GM20431 (cell line): Measurements from ENCODE around the gene EIF2AK3.
"Not testable (repeated sequence)": the region's sequence is repeated elsewhere in the genome, so short reads cannot be mapped to it uniquely, and the experiment has no call there.

ENCODE experiments used
- in situ Hi-C: fragments of 300-500 bp; cut with MseI, MboI; formaldehyde crosslinking; loops from one replicate; pipeline ENCODE4 v1.15.0; 2020; ENCODE audit warnings: low sequenced_read_pairs; ENCODE audit not compliant: unreplicated experiment

EIF2AK3 gene

GRCh38 chr2:88554189-88554588, 73.1 kb downstream of the EIF2AK3 start:
- in situ Hi-C loops, result no loop called here

GRCh38 chr2:88549616-88550292, 77.5 kb downstream of the EIF2AK3 start:
- in situ Hi-C loops, result no loop called here

GRCh38 chr2:88546291-88546690, 81.0 kb downstream of the EIF2AK3 start:
- in situ Hi-C loops, result not testable (repeated sequence)

GRCh38 chr2:88545118-88545517, 82.1 kb downstream of the EIF2AK3 start:
- in situ Hi-C loops, result no loop called here

GRCh38 chr2:88543541-88544057, 83.7 kb downstream of the EIF2AK3 start:
- in situ Hi-C loops, result no loop called here

- in situ Hi-C loops, result no loop called here
Measured at GRCh38 chr2:88542668-88543067, 84.6 kb downstream of the EIF2AK3 start.

GRCh38 chr2:88540346-88540745, 86.9 kb downstream of the EIF2AK3 start:
- in situ Hi-C loops, result no loop called here

- in situ Hi-C loops, result no loop called here
Measured at GRCh38 chr2:88538362-88538917, 88.8 kb downstream of the EIF2AK3 start.

- in situ Hi-C loops, result no loop called here
Measured at GRCh38 chr2:88537640-88538039, 89.6 kb downstream of the EIF2AK3 start.

GRCh38 chr2:88530081-88530480, 97.2 kb downstream of the EIF2AK3 start:
- in situ Hi-C loops, result no loop called here

GRCh38 chr2:88521445-88522073, 105.7 kb downstream of the EIF2AK3 start:
- in situ Hi-C loops, result no loop called here

GRCh38 chr2:88517759-88518201, 109.5 kb downstream of the EIF2AK3 start:
- in situ Hi-C loops, result no loop called here
